ENCODE results near the gene C19orf81.
A peak's percentile ranks its signal among the peaks of the same experiment; 100 is the strongest.
"Not testable (repeated sequence)": the region's sequence is repeated elsewhere in the genome, so short reads cannot be mapped to it uniquely, and the experiment has no call there.

C19orf81 gene

GRCh38 chr19:50649433-50650391, at the start of gene C19orf81:
Gene C19orf81 (plus strand): TSS chr19:50649445. CDS start chr19:50649445, 0 bp downstream.
- DNase-seq, result no peak

- DNase-seq, result no peak
Observed at GRCh38 chr19:50601407-50602088, 47.7 kb upstream of the C19orf81 start.

GRCh38 chr19:50602089-50602422, 47.2 kb upstream of the C19orf81 start:
- DNase-seq, result no peak

- no peak for DNase-seq
Observed at GRCh38 chr19:50602496-50602895, 46.7 kb upstream of the C19orf81 start.

GRCh38 chr19:50602935-50603334, 46.3 kb upstream of the C19orf81 start:
- DNase-seq, result no peak

- not testable (repeated sequence) for DNase-seq
Observed at GRCh38 chr19:50604264-50605073, 44.8 kb upstream of the C19orf81 start.

GRCh38 chr19:50606059-50606836, 43.0 kb upstream of the C19orf81 start:
- not testable (repeated sequence) for DNase-seq

GRCh38 chr19:50607388-50607787, 41.9 kb upstream of the C19orf81 start:
- no peak for DNase-seq

GRCh38 chr19:50607874-50608785, 41.1 kb upstream of the C19orf81 start:
- DNase-seq, result peak; percentile 62

GRCh38 chr19:50612504-50613404, 36.5 kb upstream of the C19orf81 start:
- DNase-seq, result not testable (repeated sequence)

- DNase-seq, result not testable (repeated sequence)
Observed at GRCh38 chr19:50618379-50618778, 30.9 kb upstream of the C19orf81 start.

- not testable (repeated sequence) for DNase-seq
Observed at GRCh38 chr19:50619184-50619583, 30.1 kb upstream of the C19orf81 start.

GRCh38 chr19:50620394-50620906, 28.8 kb upstream of the C19orf81 start:
- not testable (repeated sequence) for DNase-seq

GRCh38 chr19:50624949-50625600, 24.2 kb upstream of the C19orf81 start:
- no peak for DNase-seq

- DNase-seq, result no peak
Observed at GRCh38 chr19:50626011-50626410, 23.2 kb upstream of the C19orf81 start.

- no peak for DNase-seq
Observed at GRCh38 chr19:50626795-50627194, 22.4 kb upstream of the C19orf81 start.

- DNase-seq, result no peak
Observed at GRCh38 chr19:50628146-50628545, 21.1 kb upstream of the C19orf81 start.

GRCh38 chr19:50628551-50628950, 20.7 kb upstream of the C19orf81 start:
- DNase-seq, result no peak

- DNase-seq, result no peak
Observed at GRCh38 chr19:50629194-50629593, 20.1 kb upstream of the C19orf81 start.

Measured in CD4-positive, alpha-beta T cell treated with Interleukin-6 for 4 hours (primary cell).